Measurements from ENCODE around the gene FXR1.

GRCh38 chr3:180923561-180923960 is 11.1 kb downstream of the FXR1 start:
- no peak for TF ChIP-seq CTCF (IDR thresholded peaks at IDR 0.05)
- no peak for TF ChIP-seq POLR2A (IDR thresholded peaks at IDR 0.05)
